T-helper 1 cell treated with Interleukin-12 subunit alpha and Interleukin-12 subunit beta and Interleukin-4 antibody, amounts not matched to agents 30 ng/mL and 1 ng/mL, for 36 hours (primary cell): ENCODE results near the gene SCN10A. TPM values are rescaled to one million over a fixed set of nuclear protein-coding genes. Genes with fewer than 3 reads are reported as not detected.

Experiments
- intact Hi-C: fragments of 100-400 bp; cut with micrococcal nuclease; formaldehyde crosslinking; loops from one replicate; pipeline ENCODE4 v1.15.1; 2024
- total RNA-seq: library from RNA; stranded (reverse); gene quantifications from 2 replicates; pipeline ENCODE4 v1.2.3, GENCODE V29; 2022

Gene SCN10A
- total RNA-seq = not detected in 2 replicates

- intact Hi-C loops = no loop called here
Measured at GRCh38 chr3:38816026-38816425, at the start of gene SCN10A. Gene SCN10A (minus strand): TSS chr3:38816217. CDS start chr3:38794010, 22,207 bp downstream.

- intact Hi-C loops = no loop called here
Measured at GRCh38 chr3:38853011-38853410, 37.0 kb upstream of the SCN10A start.

- intact Hi-C loops = no loop called here
Measured at GRCh38 chr3:38843898-38844297, 27.9 kb upstream of the SCN10A start.

GRCh38 chr3:38842266-38842965, 26.4 kb upstream of the SCN10A start:
- intact Hi-C loops = no loop called here

- intact Hi-C loops = no loop called here
Measured at GRCh38 chr3:38840987-38841386, 25.0 kb upstream of the SCN10A start.

GRCh38 chr3:38837358-38837757, 21.3 kb upstream of the SCN10A start:
- intact Hi-C loops = no loop called here

- intact Hi-C loops = no loop called here
Measured at GRCh38 chr3:38836561-38836960, 20.5 kb upstream of the SCN10A start.

- intact Hi-C loops = no loop called here
Measured at GRCh38 chr3:38835939-38836338, 19.9 kb upstream of the SCN10A start.

GRCh38 chr3:38834717-38835116, 18.7 kb upstream of the SCN10A start:
- intact Hi-C loops = no loop called here

GRCh38 chr3:38834110-38834509, 18.1 kb upstream of the SCN10A start:
- intact Hi-C loops = no loop called here

GRCh38 chr3:38829404-38829803, 13.4 kb upstream of the SCN10A start:
- intact Hi-C loops = no loop called here

- intact Hi-C loops = no loop called here
Measured at GRCh38 chr3:38828681-38829080, 12.7 kb upstream of the SCN10A start.

GRCh38 chr3:38827791-38828190, 11.8 kb upstream of the SCN10A start:
- intact Hi-C loops = no loop called here

GRCh38 chr3:38826001-38826400, 10.0 kb upstream of the SCN10A start:
- intact Hi-C loops = no loop called here

GRCh38 chr3:38824349-38824748, 8.3 kb upstream of the SCN10A start:
- intact Hi-C loops = no loop called here

- intact Hi-C loops = no loop called here
Measured at GRCh38 chr3:38823722-38824121, 7.7 kb upstream of the SCN10A start.

GRCh38 chr3:38823186-38823585, 7.2 kb upstream of the SCN10A start:
- intact Hi-C loops = no loop called here

- intact Hi-C loops = no loop called here
Measured at GRCh38 chr3:38811822-38812221, 4.2 kb downstream of the SCN10A start.

GRCh38 chr3:38805765-38806386, 10.1 kb downstream of the SCN10A start:
- intact Hi-C loops = no loop called here

- intact Hi-C loops = no loop called here
Measured at GRCh38 chr3:38805004-38805403, 11.0 kb downstream of the SCN10A start.

- intact Hi-C loops = no loop called here
Measured at GRCh38 chr3:38800511-38800910, 15.5 kb downstream of the SCN10A start.

- intact Hi-C loops = no loop called here
Measured at GRCh38 chr3:38793721-38794120, 22.3 kb downstream of the SCN10A start.

- intact Hi-C loops = no loop called here
Measured at GRCh38 chr3:38792983-38793382, 23.0 kb downstream of the SCN10A start.
